Neuronal stem cell (in vitro differentiated cells): ENCODE results near the gene CMAS.
A peak's percentile ranks its signal among the peaks of the same experiment; 100 is the strongest.

ENCODE experiments used
- DNase-seq: peaks from one replicate; pipeline ENCODE4 v3.0.0-alpha.2; 2013; ENCODE audit warnings: low spot score
- H2AFZ ChIP-seq: one replicate; pipeline ENCODE4 v1.6.1; 2013; ENCODE audit warnings: mild to moderate bottlenecking, low read length, inconsistent platforms
- H2AK5ac ChIP-seq: 2 replicates; pipeline ENCODE4 v1.6.1; 2013; ENCODE audit warnings: low read depth, mild to moderate bottlenecking, inconsistent platforms, low read length, moderate library complexity, mixed read lengths
- H2BK120ac ChIP-seq: 2 replicates; pipeline ENCODE4 v1.6.1; 2013; ENCODE audit warnings: low read depth, mild to moderate bottlenecking, inconsistent platforms, low read length, moderate library complexity, mixed read lengths
- H2BK12ac ChIP-seq: one replicate; pipeline ENCODE4 v1.6.1; 2013; ENCODE audit warnings: low read length, inconsistent platforms
- H2BK15ac ChIP-seq: 2 replicates; pipeline ENCODE4 v1.6.1; 2013; ENCODE audit warnings: mild to moderate bottlenecking, low read length, inconsistent platforms, mixed read lengths
- H2BK5ac ChIP-seq: one replicate; pipeline ENCODE4 v1.6.1; 2013; ENCODE audit warnings: inconsistent platforms, mild to moderate bottlenecking, low read length, moderate library complexity
- H3K14ac ChIP-seq: one replicate; pipeline ENCODE4 v1.6.1; 2013; ENCODE audit warnings: low read length, inconsistent platforms
- H3K18ac ChIP-seq: 2 replicates; pipeline ENCODE4 v1.6.1; 2013; ENCODE audit warnings: low read length, inconsistent platforms
- H3K23ac ChIP-seq: 2 replicates; pipeline ENCODE4 v1.6.1; 2013; ENCODE audit warnings: low read depth, mild to moderate bottlenecking, mixed read lengths, low read length, inconsistent platforms; ENCODE audit not compliant: poor library complexity
- H3K27ac ChIP-seq: replicated peaks from 3 replicates; pipeline ENCODE4 v1.5.1; 2013; ENCODE audit warnings: low read length, inconsistent platforms
- H3K27me3 ChIP-seq, 3 experiments: 2 replicates each; pipeline ENCODE4 v1.6.1; 2013; ENCODE audit warnings: low read length in 3 of 3, mild to moderate bottlenecking in 2 of 3, inconsistent platforms in 1 of 3, low read depth in 1 of 3, mixed read lengths in 1 of 3, moderate library complexity in 1 of 3; ENCODE audit not compliant: control insufficient read depth in 3 of 3, insufficient read depth in 3 of 3
- H3K36me3 ChIP-seq, 2 donors: replicated peaks in 1 of 2; 2 replicates each; pipeline ENCODE4 v1.6.1; 2013; ENCODE audit warnings: low read length in 2 of 2; ENCODE audit not compliant: control insufficient read depth in 2 of 2, insufficient read depth in 2 of 2
- H3K4ac ChIP-seq: 2 replicates; pipeline ENCODE4 v1.6.1; 2013; ENCODE audit warnings: inconsistent platforms, mild to moderate bottlenecking, low read length, moderate library complexity
- H3K4me1 ChIP-seq, 2 donors: 1 replicate in 1 of 2; 2 replicates in 1 of 2; pipeline ENCODE4 v1.6.1; 2013; ENCODE audit warnings: low read length in 2 of 2, low read depth in 1 of 2; ENCODE audit not compliant: control insufficient read depth in 2 of 2, insufficient read depth in 1 of 2
- H3K4me2 ChIP-seq: one replicate; pipeline ENCODE4 v1.6.1; 2013; ENCODE audit warnings: mild to moderate bottlenecking, low read length, inconsistent platforms; ENCODE audit not compliant: insufficient read depth, poor library complexity, severe bottlenecking
- H3K4me3 ChIP-seq, 2 donors: 2 replicates each; pipeline ENCODE4 v1.5.1; 2013; ENCODE audit warnings: low read length in 2 of 2, mild to moderate bottlenecking in 2 of 2, inconsistent platforms in 1 of 2, moderate library complexity in 1 of 2
- H3K79me1 ChIP-seq: one replicate; pipeline ENCODE4 v1.6.1; 2013; ENCODE audit warnings: low read depth, mild to moderate bottlenecking, inconsistent platforms, low read length, moderate library complexity
- H3K9ac ChIP-seq: one replicate; pipeline ENCODE4 v1.6.1; 2013; ENCODE audit warnings: mild to moderate bottlenecking, low read depth, low read length, inconsistent platforms; ENCODE audit not compliant: poor library complexity
- H3K9me3 ChIP-seq, 2 donors: replicated peaks in 1 of 2; 2 replicates each; pipeline versions ENCODE3 to v1.6.1; 2013; ENCODE audit warnings: low read length in 2 of 2, mild to moderate bottlenecking in 2 of 2, inconsistent platforms in 1 of 2, low read depth in 1 of 2, mixed read lengths in 1 of 2, moderate library complexity in 1 of 2; ENCODE audit not compliant: control insufficient read depth in 2 of 2, insufficient read depth in 1 of 2
- H4K8ac ChIP-seq: one replicate; pipeline ENCODE4 v1.6.1; 2013; ENCODE audit warnings: low read depth, mild to moderate bottlenecking, inconsistent platforms, low read length, moderate library complexity
- H4K91ac ChIP-seq: one replicate; pipeline ENCODE4 v1.6.1; 2013; ENCODE audit warnings: low read length, low read depth, mild to moderate bottlenecking, inconsistent platforms; ENCODE audit not compliant: poor library complexity
- whole genome bisulfite sequencing, 2 donors: extraction: QIAGEN DNeasy Blood & Tissue Kit; methylation state at CpG; one replicate each; pipeline ENCODE4 v1.1.7; 2013; ENCODE audit warnings: missing lambda C conversion rate in 2 of 2, mixed read lengths in 1 of 2; ENCODE audit not compliant: insufficient read length in 2 of 2, insufficient replicate concordance in 1 of 2; ENCODE audit errors: extremely low coverage in 2 of 2; 5-methylcytosine and 5-hydroxymethylcytosine counted together

CMAS gene

DNA sequence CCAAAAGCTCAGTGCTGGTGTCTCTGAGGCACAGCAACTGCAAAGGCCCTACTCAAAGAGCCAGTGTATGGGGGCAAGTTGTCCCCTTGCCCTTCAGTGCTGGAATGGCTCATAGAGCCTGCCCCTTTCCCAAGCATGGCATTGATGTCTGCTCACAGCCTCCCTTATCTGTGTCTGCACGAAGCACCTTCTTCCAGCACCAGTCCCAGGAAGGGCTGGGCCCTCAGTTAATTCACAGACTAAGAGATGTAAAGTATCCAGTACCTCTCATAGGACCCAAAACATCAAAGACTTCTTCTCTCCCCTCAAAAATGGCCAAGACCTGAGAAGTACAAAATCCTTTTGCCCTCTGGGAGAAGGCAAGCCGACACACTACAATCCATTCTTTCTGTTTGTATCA is 1.6 kb upstream of the CMAS start:
- H3K9ac ChIP-seq: no peak overlapping the region
- peak overlapping the region; percentile 47 for H2AFZ ChIP-seq
- no CpG with 5 or more reads among the region's 2 CpGs for WGBS, 2 donors
- H3K4me3 ChIP-seq: no peak overlapping the region
- H2BK120ac ChIP-seq: no peak overlapping the region
- no peak overlapping the region for H3K18ac ChIP-seq
- no peak overlapping the region for H2BK15ac ChIP-seq
- no peak overlapping the region for H3K14ac ChIP-seq
- DNase-seq: no peak
- H3K27me3 ChIP-seq: no peaks in the 10 kb centered on the region
- no peak overlapping the region for H3K4ac ChIP-seq
- no peak overlapping the region for H2BK5ac ChIP-seq
- H3K4me2 ChIP-seq: no peak overlapping the region
- no peak overlapping the region for H3K27ac ChIP-seq
- no peak overlapping the region for H2AK5ac ChIP-seq
- H3K9me3 ChIP-seq: no peaks in the 10 kb centered on the region
- H4K91ac ChIP-seq: no peak overlapping the region
- H3K79me1 ChIP-seq: no peaks in the 10 kb centered on the region
- no peak overlapping the region for H3K23ac ChIP-seq
- peaks cover 0 to 9% of the 10 kb centered on the region in 2 donors for H3K36me3 ChIP-seq
- no peak overlapping the region for H4K8ac ChIP-seq
- no peak overlapping the region for H2BK12ac ChIP-seq
- peaks cover 2 to 4% of the 10 kb centered on the region in 2 donors for H3K4me1 ChIP-seq

DNA sequence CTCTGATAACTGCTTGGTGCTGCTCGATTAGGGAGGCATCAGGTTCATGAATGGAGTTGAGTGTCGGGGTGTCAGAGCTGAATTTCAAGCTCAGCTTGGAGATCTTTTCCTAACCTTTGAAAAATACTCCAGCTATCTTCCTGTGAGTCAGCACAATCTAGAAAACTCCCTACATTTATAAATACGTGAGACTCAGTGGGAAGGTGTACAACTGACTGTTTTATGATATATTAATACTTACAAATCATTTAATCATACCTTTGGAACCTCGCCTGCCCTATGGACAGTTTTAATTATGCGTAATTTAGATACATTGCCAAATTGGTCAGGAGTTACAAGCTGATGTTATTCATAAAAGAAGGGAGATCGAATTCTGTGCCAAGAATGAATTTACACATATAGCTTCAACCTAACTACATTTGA is 961 bp downstream of the CMAS start:
- no peak overlapping the region for H2AK5ac ChIP-seq
- H3K9me3 ChIP-seq: no peaks in the 10 kb centered on the region
- peak overlapping the region; percentile 98 for H2AFZ ChIP-seq
- H3K4me2 ChIP-seq: peak overlapping the region; percentile 73
- no peak overlapping the region for H2BK15ac ChIP-seq
- H3K14ac ChIP-seq: no peak overlapping the region
- H4K91ac ChIP-seq: no peak overlapping the region
- no peak overlapping the region for H3K27ac ChIP-seq
- H3K18ac ChIP-seq: no peak overlapping the region
- H3K79me1 ChIP-seq: no peaks in the 10 kb centered on the region
- H2BK5ac ChIP-seq: no peak overlapping the region
- no peak for DNase-seq
- no peaks in the 10 kb centered on the region for H3K27me3 ChIP-seq
- H3K4me3 ChIP-seq: peak overlapping the region; percentile 62 to 84
- H3K36me3 ChIP-seq: peaks cover 0 to 29% of the 10 kb centered on the region in 2 donors
- WGBS, 2 donors: no CpG with 5 or more reads among the region's 6 CpGs
- peak overlapping the region; percentile 16 for H3K23ac ChIP-seq
- H4K8ac ChIP-seq: no peak overlapping the region
- H3K4me1 ChIP-seq: peaks cover 2 to 4% of the 10 kb centered on the region in 2 donors
- H3K9ac ChIP-seq: no peak overlapping the region
- no peak overlapping the region for H2BK12ac ChIP-seq
- no peak overlapping the region for H3K4ac ChIP-seq
- no peak overlapping the region for H2BK120ac ChIP-seq

DNA sequence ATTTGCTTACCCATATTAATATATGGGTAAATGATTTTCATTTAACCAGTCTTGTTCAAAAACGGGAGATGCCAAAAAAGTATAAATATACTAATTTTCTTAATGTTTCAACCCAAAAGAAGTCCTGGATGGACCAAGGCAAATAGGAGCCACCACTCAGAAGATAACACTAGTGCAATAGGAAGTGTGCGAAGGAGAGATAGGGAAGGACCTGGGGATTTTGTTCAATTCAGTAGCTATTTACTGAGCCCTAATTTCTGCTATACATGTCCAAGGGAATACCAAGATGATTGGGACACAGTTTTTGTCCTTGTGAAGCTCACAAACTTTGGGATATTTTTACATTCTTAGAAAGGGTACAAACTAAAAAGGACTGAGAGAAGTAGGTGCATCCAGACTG is 1.5 kb downstream of the CMAS start:
- no peak overlapping the region for H2BK15ac ChIP-seq

DNA sequence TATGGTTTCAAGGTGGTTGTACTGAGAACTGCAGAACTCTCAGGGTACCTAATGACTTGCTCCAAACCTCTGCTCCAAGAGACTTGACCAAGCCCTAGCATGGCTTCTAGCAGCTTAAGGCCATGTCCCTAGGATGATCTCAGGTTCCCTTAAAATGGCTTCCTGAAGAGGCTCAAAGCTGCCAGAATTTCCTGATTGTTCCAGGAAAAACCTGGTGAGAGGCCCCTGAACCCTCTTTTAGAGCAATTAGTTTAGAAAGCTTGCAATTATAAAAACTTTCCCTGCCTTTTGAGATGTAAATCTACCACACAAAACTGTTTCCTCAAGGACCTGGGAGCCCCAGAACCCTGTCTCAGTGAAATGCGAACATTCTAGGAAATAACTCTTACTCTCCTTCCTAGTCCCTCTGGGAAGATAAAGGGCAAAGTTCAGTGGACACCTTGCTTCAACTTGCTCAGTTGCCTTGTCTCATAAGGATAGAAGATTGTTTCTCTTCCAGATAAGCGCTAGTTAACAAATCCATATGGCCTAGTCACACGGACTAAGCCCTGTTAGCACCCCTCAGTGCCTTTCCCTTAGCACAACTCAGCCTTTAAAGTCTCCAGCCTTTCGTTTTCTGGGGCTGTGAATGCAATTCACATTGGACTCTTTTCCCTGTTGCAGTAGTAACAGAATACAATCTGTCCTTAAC is 2.5 kb downstream of the CMAS start:
- Histone ChIP-seq H2AFZ (no peak overlapping the region), H2BK12ac (no peak overlapping the region), H2AK5ac (no peak overlapping the region), H3K27me3 (no peaks in the 10 kb centered on the region), H3K79me1 (no peaks in the 10 kb centered on the region), H3K27ac (no peak overlapping the region), H4K8ac (no peak overlapping the region), H4K91ac (no peak overlapping the region), H3K14ac (no peak overlapping the region), H3K4ac (no peak overlapping the region), H3K23ac (no peak overlapping the region), H3K9ac (no peak overlapping the region), H2BK5ac (no peak overlapping the region), H3K9me3 (no peaks in the 10 kb centered on the region), H3K18ac (no peak overlapping the region), H2BK15ac (no peak overlapping the region), H3K36me3 (peaks cover 0 to 32% of the 10 kb centered on the region in 2 donors), H3K4me2 (no peak overlapping the region), H2BK120ac (no peak overlapping the region), H3K4me1 (peaks cover 2% of the 10 kb centered on the region in 2 donors), H3K4me3 (no peak overlapping the region)
- no CpG with 5 or more reads among the region's 4 CpGs for whole genome bisulfite sequencing, 2 donors
- no peak for DNase-seq

More for the DNA sequence above, 1.5 kb downstream of the CMAS start:
- DNase-seq: no peak
- Histone ChIP-seq H3K27ac (no peak overlapping the region), H3K4me3 (peak overlapping the region in 1 of 2 donors; percentile 20), H3K18ac (no peak overlapping the region), H3K9me3 (no peaks in the 10 kb centered on the region), H3K27me3 (no peaks in the 10 kb centered on the region), H3K79me1 (no peaks in the 10 kb centered on the region), H3K14ac (no peak overlapping the region), H2AFZ (no peak overlapping the region), H2AK5ac (no peak overlapping the region), H2BK5ac (no peak overlapping the region), H3K4ac (no peak overlapping the region), H2BK12ac (no peak overlapping the region), H3K4me2 (no peak overlapping the region), H3K4me1 (peaks cover 2 to 4% of the 10 kb centered on the region in 2 donors), H2BK120ac (no peak overlapping the region), H4K91ac (no peak overlapping the region), H3K9ac (no peak overlapping the region), H4K8ac (no peak overlapping the region), H3K36me3 (peaks cover 0 to 29% of the 10 kb centered on the region in 2 donors), H3K23ac (no peak overlapping the region)
- no CpG with 5 or more reads among the region's 2 CpGs for WGBS, 2 donors
